Measurements from ENCODE around the gene NDUFB7.

DNA sequence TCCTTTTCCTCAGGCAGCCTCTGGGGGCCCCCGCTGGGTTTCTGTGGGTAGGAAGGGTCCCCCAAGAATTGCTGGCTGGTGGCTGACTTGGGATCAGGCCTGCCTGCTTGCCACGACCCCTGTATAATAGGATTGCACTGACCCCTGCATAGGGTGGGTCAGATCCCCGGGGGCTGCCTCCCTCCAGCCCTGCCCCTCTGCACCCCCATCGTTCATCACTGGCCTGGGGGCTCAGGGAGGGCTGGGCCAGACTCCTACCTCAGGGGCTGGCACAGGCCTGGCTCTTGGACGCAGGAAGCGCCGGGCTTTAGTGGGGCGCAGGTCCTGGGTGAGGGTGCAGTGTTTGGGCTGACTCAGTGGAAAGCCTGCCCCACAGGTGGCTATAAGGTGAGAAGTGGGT lies 10.6 kb downstream of the NDUFB7 start:
- TF ChIP-seq, protein P1, sequence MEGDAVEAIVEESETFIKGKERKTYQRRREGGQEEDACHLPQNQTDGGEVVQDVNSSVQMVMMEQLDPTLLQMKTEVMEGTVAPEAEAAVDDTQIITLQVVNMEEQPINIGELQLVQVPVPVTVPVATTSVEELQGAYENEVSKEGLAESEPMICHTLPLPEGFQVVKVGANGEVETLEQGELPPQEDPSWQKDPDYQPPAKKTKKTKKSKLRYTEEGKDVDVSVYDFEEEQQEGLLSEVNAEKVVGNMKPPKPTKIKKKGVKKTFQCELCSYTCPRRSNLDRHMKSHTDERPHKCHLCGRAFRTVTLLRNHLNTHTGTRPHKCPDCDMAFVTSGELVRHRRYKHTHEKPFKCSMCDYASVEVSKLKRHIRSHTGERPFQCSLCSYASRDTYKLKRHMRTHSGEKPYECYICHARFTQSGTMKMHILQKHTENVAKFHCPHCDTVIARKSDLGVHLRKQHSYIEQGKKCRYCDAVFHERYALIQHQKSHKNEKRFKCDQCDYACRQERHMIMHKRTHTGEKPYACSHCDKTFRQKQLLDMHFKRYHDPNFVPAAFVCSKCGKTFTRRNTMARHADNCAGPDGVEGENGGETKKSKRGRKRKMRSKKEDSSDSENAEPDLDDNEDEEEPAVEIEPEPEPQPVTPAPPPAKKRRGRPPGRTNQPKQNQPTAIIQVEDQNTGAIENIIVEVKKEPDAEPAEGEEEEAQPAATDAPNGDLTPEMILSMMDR (IDR thresholded peaks at IDR 0.05): no peak
- no peak for TF ChIP-seq POLR2AphosphoS5 (IDR thresholded peaks at IDR 0.05; ENCODE audit: low read depth, low read length)
